CD14-positive monocyte (primary cell): ENCODE measurements around the gene CAMTA1. TPM values are rescaled to one million over a fixed set of nuclear protein-coding genes. Genes with fewer than 3 reads are reported as not detected.

Experiments
- DNase-seq, 3 donors: peaks; one replicate each; pipeline ENCODE4 v3.0.0-alpha.2; 2011 to 2022
- H2AFZ ChIP-seq: 2 replicates; pipeline ENCODE4 v1.6.0; 2012; ENCODE audit warnings: mild to moderate bottlenecking, low read depth, low read length, inconsistent platforms; ENCODE audit not compliant: insufficient read depth, poor library complexity, severe bottlenecking
- H3K27ac ChIP-seq, 2 donors: 1 replicate in 1 of 2; 2 replicates in 1 of 2; pipeline ENCODE4 v1.5.1; 2012 to 2013; ENCODE audit warnings: low read length in 2 of 2, control low read depth in 1 of 2, inconsistent platforms in 1 of 2, low read depth in 1 of 2, mild to moderate bottlenecking in 1 of 2
- H3K27me3 ChIP-seq, 2 donors: one replicate each; pipeline versions ENCODE4 v1.6.0 to v1.6.1; 2011 to 2013; ENCODE audit warnings: low read length in 2 of 2; ENCODE audit not compliant: control insufficient read depth in 2 of 2, insufficient read depth in 2 of 2
- H3K36me3 ChIP-seq, 2 donors: replicated peaks in 1 of 2; 1 replicate in 1 of 2; 2 replicates in 1 of 2; pipeline versions ENCODE4 v1.5.1 to v1.6.1; 2012 to 2013; ENCODE audit warnings: low read length in 2 of 2, control low read depth in 1 of 2, inconsistent platforms in 1 of 2, mild to moderate bottlenecking in 1 of 2; ENCODE audit not compliant: insufficient read depth in 2 of 2, control insufficient read depth in 1 of 2
- H3K4me1 ChIP-seq, 2 donors: 1 replicate in 1 of 2; 2 replicates in 1 of 2; pipeline versions ENCODE4 v1.5.1 to v1.6.1; 2012 to 2013; ENCODE audit warnings: low read length in 2 of 2, control low read depth in 1 of 2, inconsistent platforms in 1 of 2, mild to moderate bottlenecking in 1 of 2, moderate library complexity in 1 of 2; ENCODE audit not compliant: insufficient read depth in 2 of 2, control insufficient read depth in 1 of 2
- H3K4me2 ChIP-seq: replicated peaks from 2 replicates; pipeline ENCODE3; 2012; ENCODE audit warnings: low read length, moderate library complexity, mild to moderate bottlenecking; ENCODE audit not compliant: poor library complexity, severe bottlenecking; ENCODE audit errors: extremely low read depth
- H3K4me3 ChIP-seq, 3 experiments: fragments of 200-600 bp in 1 of 3; sonication (generic) in 1 of 3; replicated peaks in 1 of 3; 1 replicate in 2 of 3; 2 replicates in 1 of 3; pipeline ENCODE4 v1.5.1; 2011 to 2013; ENCODE audit warnings: low read length in 3 of 3, mild to moderate bottlenecking in 3 of 3, control low read depth in 2 of 3, low read depth in 2 of 3, inconsistent platforms in 1 of 3, moderate library complexity in 1 of 3
- H3K79me2 ChIP-seq: 2 replicates; pipeline ENCODE4 v1.6.0; 2012; ENCODE audit warnings: mild to moderate bottlenecking, control low read depth, inconsistent platforms, low read length, moderate library complexity; ENCODE audit not compliant: insufficient read depth
- H3K9ac ChIP-seq: 2 replicates; pipeline ENCODE4 v1.6.0; 2017; ENCODE audit warnings: low read length, mild to moderate bottlenecking; ENCODE audit not compliant: insufficient read depth, poor library complexity, severe bottlenecking
- H3K9me3 ChIP-seq, 2 donors: replicated peaks in 1 of 2; 1 replicate in 1 of 2; 2 replicates in 1 of 2; pipeline versions ENCODE4 v1.5.1 to v1.6.1; 2012 to 2013; ENCODE audit warnings: low read length in 2 of 2, control low read depth in 1 of 2; ENCODE audit not compliant: control insufficient read depth in 1 of 2, insufficient read depth in 1 of 2
- H4K20me1 ChIP-seq: 2 replicates; pipeline ENCODE4 v1.6.0; 2012; ENCODE audit warnings: mild to moderate bottlenecking, low read length, control low read depth, moderate library complexity; ENCODE audit not compliant: insufficient read depth
- H3K27ac Mint-ChIP-seq, 7 donors: one replicate each; pipeline ENCODE4 v1.8.0; 2020; ENCODE audit warnings: mild to moderate bottlenecking in 7 of 7, mixed read lengths in 7 of 7, moderate library complexity in 6 of 7, inconsistent platforms in 2 of 7
- H3K27me3 Mint-ChIP-seq, 3 donors: one replicate each; pipeline ENCODE4 v1.8.0; 2021 to 2022; ENCODE audit warnings: low read depth in 3 of 3, mild to moderate bottlenecking in 3 of 3, mixed read lengths in 3 of 3, moderate library complexity in 3 of 3, inconsistent platforms in 1 of 3
- H3K36me3 Mint-ChIP-seq, 2 donors: one replicate each; pipeline ENCODE4 v1.8.0; 2020; ENCODE audit warnings: mixed read lengths in 2 of 2, inconsistent platforms in 1 of 2, mild to moderate bottlenecking in 1 of 2
- H3K4me1 Mint-ChIP-seq: one replicate; pipeline ENCODE4 v1.8.0; 2020; ENCODE audit warnings: mild to moderate bottlenecking, mixed read lengths
- H3K4me3 Mint-ChIP-seq, 2 donors: one replicate each; pipeline ENCODE4 v1.8.0; 2020; ENCODE audit warnings: mild to moderate bottlenecking in 2 of 2, mixed read lengths in 2 of 2, moderate library complexity in 1 of 2
- H3K9me3 Mint-ChIP-seq, 7 donors: one replicate each; pipeline ENCODE4 v1.8.0; 2020 to 2022; ENCODE audit warnings: mixed read lengths in 7 of 7, mild to moderate bottlenecking in 6 of 7, moderate library complexity in 6 of 7, inconsistent platforms in 2 of 7
- CTCF ChIP-seq: fragments of 200-600 bp; IDR thresholded peaks from one replicate; pipeline ENCODE4 v1.8.0; 2022; ENCODE audit warnings: antibody characterized with exemption, mild to moderate bottlenecking
- WGBS: methylation state at CpG from one replicate; pipeline ENCODE4 v1.1.5; 2013; ENCODE audit warnings: missing lambda C conversion rate; ENCODE audit not compliant: insufficient coverage; 5-methylcytosine and 5-hydroxymethylcytosine counted together
- intact Hi-C, 2 donors: fragments of 100-400 bp; cut with micrococcal nuclease; formaldehyde crosslinking; loops; one replicate each; pipeline versions ENCODE4 v1.15.0 to v1.15.1; 2023
- polyA plus RNA-seq, 3 donors: library from polyadenylated mRNA; depleted of rRNA in 1 of 3; unstranded in 2 of 3; stranded (reverse) in 1 of 3; fragments of 300-500 nt in 2 of 3; fragments of >200 nt in 1 of 3; fragmentation: Illumina TruSeq in 2 of 3; gene quantifications; 1 replicate in 2 of 3; 2 replicates in 1 of 3; pipeline ENCODE4 v1.2.3, GENCODE V29; 2012 to 2021

CAMTA1 gene
- polyA plus RNA-seq, 3 donors: 52.0 to 89.6 (median 78.3) TPM

- no peak overlapping the region for H3K9ac ChIP-seq
- DNase-seq: no peak
- Mint-ChIP-seq H3K27me3 (peaks cover 60 to 76% (median 61%) of the 10 kb centered on the region in 3 donors), H3K4me3 (no peak overlapping the region), H3K27ac (no peak overlapping the region), H3K36me3 (no peaks in the 10 kb centered on the region), H3K9me3 (peaks cover 3 to 14% (median 6%) of the 10 kb centered on the region in 7 donors), H3K4me1 (peaks cover 12% of the 10 kb centered on the region)
- H3K4me1 ChIP-seq: peaks cover 6 to 11% of the 10 kb centered on the region in 2 donors
- no peaks in the 10 kb centered on the region for H4K20me1 ChIP-seq
- no peaks in the 10 kb centered on the region for H3K36me3 ChIP-seq
- H3K9me3 ChIP-seq: peaks cover 0 to 5% of the 10 kb centered on the region in 2 donors
- intact Hi-C loops: no loop called here
- 86% methylated on average over 3 of the region's 7 CpGs for WGBS
- H3K4me3 ChIP-seq: no peak overlapping the region
- H3K79me2 ChIP-seq: no peaks in the 10 kb centered on the region
- TF ChIP-seq CTCF: no peak
- H3K27ac ChIP-seq: no peak overlapping the region
- H3K4me2 ChIP-seq: no peak overlapping the region
- no peak overlapping the region for H2AFZ ChIP-seq
- peaks cover 8 to 54% of the 10 kb centered on the region in 2 donors for H3K27me3 ChIP-seq
Measured at GRCh38 chr1:6965935-6966241, 180.6 kb downstream of the CAMTA1 start.

GRCh38 chr1:6966326-6966725 lies 181.1 kb downstream of the CAMTA1 start:
- DNase-seq: no peak
- Mint-ChIP-seq H3K36me3 (no peaks in the 10 kb centered on the region), H3K4me3 (no peak overlapping the region), H3K27me3 (peaks cover 59 to 72% (median 60%) of the 10 kb centered on the region in 3 donors), H3K27ac (no peak overlapping the region), H3K9me3 (peaks cover 3 to 14% (median 6%) of the 10 kb centered on the region in 7 donors), H3K4me1 (peaks cover 12% of the 10 kb centered on the region)
- H2AFZ ChIP-seq: no peak overlapping the region
- peaks cover 0 to 5% of the 10 kb centered on the region in 2 donors for H3K9me3 ChIP-seq
- H3K4me3 ChIP-seq: no peak overlapping the region
- no peaks in the 10 kb centered on the region for H3K79me2 ChIP-seq
- no peak overlapping the region for H3K9ac ChIP-seq
- no peaks in the 10 kb centered on the region for H3K36me3 ChIP-seq
- peaks cover 6 to 11% of the 10 kb centered on the region in 2 donors for H3K4me1 ChIP-seq
- intact Hi-C loops: no loop called here
- WGBS: 94% methylated on average over 3 of the region's 5 CpGs
- H3K4me2 ChIP-seq: no peak overlapping the region
- H4K20me1 ChIP-seq: no peaks in the 10 kb centered on the region
- TF ChIP-seq CTCF: no peak
- peaks cover 8 to 52% of the 10 kb centered on the region in 2 donors for H3K27me3 ChIP-seq
- no peak overlapping the region for H3K27ac ChIP-seq
